Heart left ventricle (tissue), 13 donors: ENCODE data around the gene RAP2C.

Experiments used
- POLR2A ChIP-seq, 2 donors: fragments of 450-650 bp; IDR thresholded peaks; one replicate each; pipeline ENCODE4 v1.6.1; 2017; ENCODE audit warnings: antibody characterized with exemption in 2 of 2, mild to moderate bottlenecking in 2 of 2, moderate library complexity in 2 of 2
- TF ChIP-seq, protein P1 (sequence below), 12 donors: fragments of 200-600 bp; sonication (generic) in 4 of 12; IDR thresholded peaks; one replicate each; pipeline versions ENCODE4 v1.5.0 to v1.8.0; 2018 to 2022; ENCODE audit warnings: antibody characterized with exemption in 12 of 12, mild to moderate bottlenecking in 5 of 12
- donor health status: ischemic (EF 13 %, LVEDD 7.1; RV severe dilation, severe dysfunction).
- donor health status: DM: no; HTN: yes; CAD: no.
- donor health status: DM: no; HTN: no; CAD: no.
- donor health status: ischemic (EF 25% LVEDD 6.9; RV normal size, moderate dysfunction).
- donor health status: ischemic (EF 25% LVEDD 5.7; RV mildly dilated, moderate dysfunction).
- donor health status: ischemic (EF 35%, LVEDD 5.7; RV mildly dilated, moderate dysfunction).
- donor health status: nonischemic (EF 11% LVEDD 7.7; RV severe dilation, severe dysfunction).
- donor health status: DM: yes; HTN: yes; CAD: no.
- donor health status: PGD.
- donor health status: ischemic (EF 29% LVEDD 5.4; RV normal size, mild dysfunction).
- donor health status: nonischemic (EF 23%, LVEDD 6.1; RV moderate dilation, normal function).

DNA sequence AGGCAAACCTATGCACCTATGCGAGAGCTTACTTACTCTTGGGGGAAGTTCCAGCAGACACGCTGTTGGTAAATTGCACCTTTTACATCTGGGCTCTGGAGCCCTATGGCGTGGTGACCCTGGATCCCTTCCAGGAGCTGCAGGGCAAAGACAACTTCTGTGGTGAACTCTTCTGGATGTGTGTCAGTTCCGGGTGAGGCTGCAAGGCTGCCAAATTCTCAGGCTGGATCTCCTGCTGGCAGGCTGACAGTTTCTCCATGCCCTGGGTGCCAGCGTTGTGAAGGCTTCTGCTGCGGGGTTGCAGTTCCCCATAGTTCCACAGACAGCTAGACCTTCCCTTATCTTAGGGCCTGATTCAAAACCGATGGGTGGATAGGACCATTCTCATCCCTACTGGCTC lies 37.9 kb downstream of the RAP2C start:
- TF ChIP-seq, protein P1, sequence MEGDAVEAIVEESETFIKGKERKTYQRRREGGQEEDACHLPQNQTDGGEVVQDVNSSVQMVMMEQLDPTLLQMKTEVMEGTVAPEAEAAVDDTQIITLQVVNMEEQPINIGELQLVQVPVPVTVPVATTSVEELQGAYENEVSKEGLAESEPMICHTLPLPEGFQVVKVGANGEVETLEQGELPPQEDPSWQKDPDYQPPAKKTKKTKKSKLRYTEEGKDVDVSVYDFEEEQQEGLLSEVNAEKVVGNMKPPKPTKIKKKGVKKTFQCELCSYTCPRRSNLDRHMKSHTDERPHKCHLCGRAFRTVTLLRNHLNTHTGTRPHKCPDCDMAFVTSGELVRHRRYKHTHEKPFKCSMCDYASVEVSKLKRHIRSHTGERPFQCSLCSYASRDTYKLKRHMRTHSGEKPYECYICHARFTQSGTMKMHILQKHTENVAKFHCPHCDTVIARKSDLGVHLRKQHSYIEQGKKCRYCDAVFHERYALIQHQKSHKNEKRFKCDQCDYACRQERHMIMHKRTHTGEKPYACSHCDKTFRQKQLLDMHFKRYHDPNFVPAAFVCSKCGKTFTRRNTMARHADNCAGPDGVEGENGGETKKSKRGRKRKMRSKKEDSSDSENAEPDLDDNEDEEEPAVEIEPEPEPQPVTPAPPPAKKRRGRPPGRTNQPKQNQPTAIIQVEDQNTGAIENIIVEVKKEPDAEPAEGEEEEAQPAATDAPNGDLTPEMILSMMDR (IDR thresholded peaks at IDR 0.05), result no peak
- TF ChIP-seq POLR2A (IDR thresholded peaks at IDR 0.05), result no peak
